ENCODE measurements around the gene ADAP1.

GRCh38 chr7:904847-905246 lies 49.6 kb downstream of the ADAP1 start:
- TF ChIP-seq EZH2 (IDR thresholded peaks at IDR 0.05; ENCODE audit: low read length, unreplicated experiment) (no peak), CTCF (conservative IDR thresholded peaks at IDR 0.05; ENCODE audit: low read depth, low read length) (no peak), EZH2phosphoT487 (IDR thresholded peaks at IDR 0.05; ENCODE audit: borderline replicate concordance, low read length) (no peak)

Measured in PC-3 (cell line).